ENCODE measurements around the gene ANKS6.

ANKS6 gene

GRCh38 chr9:98772364-98773155 lies 23.8 kb downstream of the ANKS6 start:
- no peak for DNase-seq (ENCODE audit: low read depth in 2 of 2, low spot score in 1 of 2)

- no peak for DNase-seq (ENCODE audit: low read depth in 2 of 2, low spot score in 1 of 2)
Observed at GRCh38 chr9:98771209-98771874, 25.0 kb downstream of the ANKS6 start.

GRCh38 chr9:98770717-98771116 lies 25.6 kb downstream of the ANKS6 start:
- no peak for DNase-seq (ENCODE audit: low read depth in 2 of 2, low spot score in 1 of 2)

GRCh38 chr9:98768344-98768743 lies 28.0 kb downstream of the ANKS6 start:
- DNase-seq (ENCODE audit: low read depth in 2 of 2, low spot score in 1 of 2), result no peak

- DNase-seq (ENCODE audit: low read depth in 2 of 2, low spot score in 1 of 2), result no peak
Observed at GRCh38 chr9:98767915-98768314, 28.4 kb downstream of the ANKS6 start.

DNA sequence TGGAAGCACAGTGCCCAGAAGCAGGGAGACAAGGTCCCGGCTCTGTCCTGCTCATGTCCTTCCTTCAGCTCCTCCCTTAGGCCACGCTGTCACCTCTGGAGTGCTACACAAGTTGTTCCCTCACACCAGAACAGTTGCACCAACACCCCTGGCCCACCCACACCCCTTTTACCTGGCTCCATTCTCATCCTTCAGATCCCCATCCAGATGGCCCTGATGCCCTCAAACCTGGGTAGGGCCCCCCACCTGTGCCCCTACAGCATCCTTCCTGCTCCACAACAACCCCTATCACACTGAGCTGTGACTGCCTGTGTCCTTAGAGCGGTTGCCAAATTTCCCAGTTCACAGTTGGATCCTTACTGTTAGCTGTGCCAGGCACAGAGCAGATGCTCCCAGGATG lies 29.2 kb downstream of the ANKS6 start:
- no peak for DNase-seq (ENCODE audit: low read depth in 2 of 2, low spot score in 1 of 2)

GRCh38 chr9:98766586-98766985 lies 29.8 kb downstream of the ANKS6 start:
- no peak for DNase-seq (ENCODE audit: low read depth in 2 of 2, low spot score in 1 of 2)

GRCh38 chr9:98765256-98765655 lies 31.1 kb downstream of the ANKS6 start:
- no peak for DNase-seq (ENCODE audit: low read depth in 2 of 2, low spot score in 1 of 2)

DNA sequence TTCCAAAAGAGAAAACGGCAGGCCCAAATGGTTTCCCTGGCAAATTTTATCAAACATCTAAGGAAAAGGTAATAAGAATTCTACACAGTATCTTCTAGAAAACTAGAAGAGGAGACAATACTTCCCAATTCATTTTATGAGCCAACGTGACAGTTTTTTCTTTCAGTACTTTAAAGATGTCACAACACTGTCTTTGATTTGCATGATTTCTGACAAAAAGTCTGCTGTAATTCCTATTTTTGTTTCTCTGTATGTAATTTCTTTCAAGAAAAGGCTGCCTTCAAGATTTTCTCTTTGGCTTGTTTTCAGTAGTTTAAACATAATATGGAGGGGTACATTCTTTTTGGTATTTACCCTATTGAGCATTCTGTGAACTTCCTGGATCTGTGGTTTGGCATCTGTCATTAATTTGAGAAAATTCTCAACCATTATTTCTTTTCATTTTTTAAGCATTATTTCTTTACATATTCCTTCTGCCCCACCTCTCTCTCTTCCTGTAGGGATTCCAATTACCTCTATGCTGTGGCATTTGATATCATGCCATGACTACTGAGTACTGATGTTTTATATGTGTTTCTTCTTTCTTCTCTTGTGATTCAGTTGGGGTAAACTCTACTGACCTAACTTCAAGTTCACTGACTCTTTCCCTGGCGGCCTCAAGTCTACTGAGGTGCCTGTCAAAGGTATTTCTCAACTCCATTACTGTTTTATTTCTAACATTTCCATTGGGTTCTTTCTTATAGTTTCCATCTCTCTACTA lies 32.2 kb downstream of the ANKS6 start:
- no peak for DNase-seq (ENCODE audit: low read depth in 2 of 2, low spot score in 1 of 2)

DNA sequence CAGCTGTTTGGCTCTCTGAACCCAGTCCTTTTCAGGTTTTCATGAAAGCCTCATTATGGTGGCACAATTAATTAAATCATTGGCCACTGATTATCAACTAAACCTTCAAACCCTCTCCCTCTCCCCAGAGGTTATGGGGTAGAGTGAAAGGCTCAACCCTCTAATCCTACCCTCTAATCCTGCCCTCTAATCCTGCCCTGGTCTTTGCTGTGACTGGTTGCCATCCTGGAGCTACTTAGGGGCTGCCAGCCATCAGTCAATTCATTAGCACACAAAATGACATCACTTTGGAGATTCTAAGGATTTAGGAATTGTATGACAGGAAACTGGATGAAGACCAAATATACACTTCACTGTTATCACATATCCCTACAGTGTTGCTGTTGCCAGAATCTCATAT lies 36.1 kb downstream of the ANKS6 start:
- DNase-seq (ENCODE audit: low read depth in 2 of 2, low spot score in 1 of 2), result no peak

DNA sequence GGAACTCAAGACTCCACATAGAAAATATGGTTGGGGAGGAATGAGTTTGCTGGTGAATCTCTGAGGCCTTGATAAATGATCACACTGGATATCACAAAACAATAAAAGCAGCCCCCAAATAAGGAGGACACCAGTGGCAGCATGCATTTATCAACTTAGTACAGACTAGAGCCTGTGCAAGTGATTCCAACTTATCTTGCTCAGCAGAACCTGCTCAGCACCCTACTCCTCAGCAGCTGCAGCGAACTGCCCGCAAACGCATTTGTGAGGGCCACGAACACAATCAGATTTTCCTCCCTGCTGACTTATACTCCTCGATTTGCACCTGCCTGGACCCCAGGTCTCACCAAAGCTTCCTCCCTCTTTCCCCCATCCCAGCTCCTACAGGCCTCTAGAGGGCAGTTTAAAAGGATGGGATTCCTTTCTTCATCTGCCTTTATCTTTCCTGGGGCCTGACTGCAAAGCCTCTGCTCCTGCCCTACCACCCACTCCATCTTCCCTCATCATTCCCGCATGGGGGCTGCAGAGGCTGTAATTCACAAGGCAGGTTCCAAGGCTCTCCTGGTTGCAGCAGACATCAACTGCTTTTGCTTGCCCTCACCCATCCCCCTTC lies 41.2 kb downstream of the ANKS6 start:
- no peak for DNase-seq (ENCODE audit: low read depth in 2 of 2, low spot score in 1 of 2)

GRCh38 chr9:98751210-98751609 lies 45.1 kb downstream of the ANKS6 start:
- DNase-seq (ENCODE audit: low read depth in 2 of 2, low spot score in 1 of 2), result no peak

GRCh38 chr9:98750364-98751060 lies 45.8 kb downstream of the ANKS6 start:
- DNase-seq (ENCODE audit: low read depth in 2 of 2, low spot score in 1 of 2), result no peak

DNA sequence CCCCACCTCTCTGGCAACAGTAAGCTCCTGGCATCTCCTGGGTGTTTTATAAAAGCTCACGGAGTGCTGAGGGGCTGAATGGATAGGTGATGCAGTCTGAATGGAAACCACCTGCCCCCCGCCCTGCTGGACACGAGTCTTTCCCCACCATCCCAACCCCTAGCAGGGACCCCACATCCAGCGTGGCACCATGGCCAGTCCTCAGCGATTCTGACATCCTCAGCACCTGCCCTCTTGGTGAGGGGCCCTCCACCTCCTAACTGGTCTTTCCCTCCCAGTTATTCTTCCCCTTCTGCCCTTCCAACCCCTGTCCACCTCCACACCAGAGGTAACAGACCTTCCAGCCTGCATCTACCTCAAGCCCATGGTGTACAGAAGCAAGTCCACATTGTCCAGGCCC lies 48.9 kb downstream of the ANKS6 start:
- no peak for DNase-seq (ENCODE audit: low read depth in 2 of 2, low spot score in 1 of 2)

DNA sequence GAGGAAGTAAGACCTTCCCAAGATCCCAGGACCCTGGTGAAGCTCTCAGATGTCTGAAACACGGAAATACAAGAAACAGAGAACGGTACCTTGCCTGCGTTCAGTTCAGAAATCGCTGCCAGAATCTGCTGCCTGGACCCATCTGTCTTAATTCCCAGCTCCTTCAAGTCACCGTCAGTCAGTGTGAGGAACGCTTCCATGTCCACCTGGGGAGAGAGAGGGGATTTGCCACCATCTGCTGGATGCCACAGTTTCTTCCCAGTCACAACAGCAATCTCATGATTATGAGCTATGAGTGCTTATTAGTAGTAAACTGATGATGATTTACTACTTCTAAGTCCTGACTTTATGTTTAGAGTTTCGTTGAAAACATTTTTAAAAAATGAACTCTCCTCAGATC lies 50.9 kb downstream of the ANKS6 start:
- DNase-seq (ENCODE audit: low read depth in 2 of 2, low spot score in 1 of 2), result no peak

GRCh38 chr9:98743818-98744611 lies 52.3 kb downstream of the ANKS6 start:
- no peak for DNase-seq (ENCODE audit: low read depth in 2 of 2, low spot score in 1 of 2)

DNA sequence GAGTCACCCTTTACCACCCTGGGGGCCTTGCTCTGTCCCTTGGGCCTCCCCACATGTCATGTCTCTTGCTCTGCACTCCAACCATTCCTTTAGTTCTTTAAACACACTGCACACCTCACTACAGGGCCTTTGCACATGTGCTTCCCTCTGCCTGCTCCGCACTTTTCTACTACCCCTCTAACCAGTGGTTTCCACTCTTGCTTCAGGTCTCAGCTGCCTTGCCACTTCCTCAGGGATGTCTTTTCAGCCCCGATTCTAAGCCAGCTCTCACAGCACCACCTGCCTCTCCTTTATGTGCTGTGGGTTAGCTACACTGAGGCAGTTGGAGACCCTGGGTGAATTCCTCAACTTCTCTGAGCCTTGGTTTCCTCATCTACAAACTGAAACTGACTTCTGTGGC lies 53.0 kb downstream of the ANKS6 start:
- no peak for DNase-seq (ENCODE audit: low read depth in 2 of 2, low spot score in 1 of 2)

- DNase-seq (ENCODE audit: low read depth in 2 of 2, low spot score in 1 of 2), result no peak
Observed at GRCh38 chr9:98742325-98743280, 53.8 kb downstream of the ANKS6 start.

GRCh38 chr9:98740226-98740881 lies 56.0 kb downstream of the ANKS6 start:
- DNase-seq (ENCODE audit: low read depth in 2 of 2, low spot score in 1 of 2), result no peak
